H1 (cell line): ENCODE data around the gene PCDHA9. TPM values are rescaled to one million over a fixed set of nuclear protein-coding genes. Genes with fewer than 3 reads are reported as not detected.
A peak's percentile ranks its signal among the peaks of the same experiment; 100 is the strongest.

Source experiments
- ASH2L ChIP-seq: fragments of 200-600, 300-600 bp; sonication (generic); IDR thresholded peaks from one replicate; pipeline ENCODE4 v1.7.1; 2017; ENCODE audit warnings: low read length
- BRCA1 ChIP-seq: IDR thresholded peaks from 2 replicates; pipeline ENCODE4 v1.6.1; 2012; ENCODE audit warnings: low read depth, low read length, improper control_type of control experiment
- CTBP2 ChIP-seq: IDR thresholded peaks from 2 replicates; pipeline ENCODE4 v1.7.0; 2011; ENCODE audit warnings: borderline replicate concordance, mild to moderate bottlenecking, moderate library complexity, mixed read lengths, low read length; ENCODE audit not compliant: insufficient read depth, insufficient read length
- EP300 ChIP-seq, 2 experiments: IDR thresholded peaks; 1 replicate in 1 of 2; 2 replicates in 1 of 2; pipeline ENCODE4 v1.6.1; 2011 to 2012; ENCODE audit warnings: low read depth in 2 of 2, low read length in 2 of 2, mild to moderate bottlenecking in 2 of 2, borderline replicate concordance in 1 of 2, inconsistent platforms in 1 of 2, moderate library complexity in 1 of 2
- EZH2 ChIP-seq: fragments of 200-600 bp; sonication (generic); IDR thresholded peaks from 2 replicates; pipeline ENCODE4 v1.7.1; 2012; ENCODE audit warnings: low read depth, mild to moderate bottlenecking, moderate library complexity, low read length, inconsistent platforms; ENCODE audit not compliant: severe bottlenecking
- FOSL1 ChIP-seq: IDR thresholded peaks from 2 replicates; pipeline ENCODE4 v1.6.1; 2011; ENCODE audit warnings: mild to moderate bottlenecking, low read depth, low read length, moderate library complexity; ENCODE audit not compliant: insufficient read depth
- GTF2F1 ChIP-seq: IDR thresholded peaks from 2 replicates; pipeline ENCODE4 v1.6.1; 2012; ENCODE audit warnings: low read depth, low read length, improper control_type of control experiment, borderline replicate concordance
- HDAC6 ChIP-seq: IDR thresholded peaks from one replicate; pipeline ENCODE4 v1.7.1; 2012; ENCODE audit warnings: low read depth, mild to moderate bottlenecking, inconsistent platforms, low read length, moderate library complexity
- KDM5A ChIP-seq: fragments of 200-600 bp; IDR thresholded peaks from 2 replicates; pipeline ENCODE4 v1.7.1; 2012; ENCODE audit warnings: mild to moderate bottlenecking, low read length, inconsistent platforms, mixed read lengths
- MAFK ChIP-seq: IDR thresholded peaks from 2 replicates; pipeline ENCODE4 v1.6.1; 2012; ENCODE audit warnings: low read depth, mild to moderate bottlenecking, improper control_type of control experiment, low read length
- PHF8 ChIP-seq: fragments of 200-600 bp; sonication (generic); conservative IDR thresholded peaks from 2 replicates; pipeline ENCODE4 v1.7.1; 2012; ENCODE audit warnings: low read depth, mild to moderate bottlenecking, inconsistent platforms, low read length, moderate library complexity
- POLR2AphosphoS5 ChIP-seq: IDR thresholded peaks from 2 replicates; pipeline ENCODE4 v1.6.1; 2011; ENCODE audit warnings: low read depth, low read length
- POU5F1 ChIP-seq: IDR thresholded peaks from 2 replicates; pipeline ENCODE4 v1.6.1; 2011; ENCODE audit warnings: low read depth, mild to moderate bottlenecking, low read length, moderate library complexity
- RNF2 ChIP-seq: fragments of 200-900, 300-1000 bp; sonication (generic); IDR thresholded peaks from 2 replicates; pipeline ENCODE4 v1.7.1; 2016; ENCODE audit warnings: borderline replicate concordance, low read depth, mild to moderate bottlenecking, antibody characterized with exemption, low read length; ENCODE audit not compliant: poor library complexity, severe bottlenecking; ENCODE audit errors: missing control alignments
- SAP30 ChIP-seq: fragments of 300-600 bp; sonication (generic); IDR thresholded peaks from 2 replicates; pipeline ENCODE4 v1.7.1; 2012; ENCODE audit warnings: low read length, moderate library complexity, mild to moderate bottlenecking, inconsistent platforms; ENCODE audit not compliant: insufficient read depth, insufficient replicate concordance
- SP1 ChIP-seq: IDR thresholded peaks from 2 replicates; pipeline ENCODE4 v1.6.1; 2011; ENCODE audit warnings: low read depth, low read length
- SP2 ChIP-seq: IDR thresholded peaks from 2 replicates; pipeline ENCODE4 v1.6.1; 2012; ENCODE audit warnings: mild to moderate bottlenecking, low read length, inconsistent platforms
- SRF ChIP-seq: IDR thresholded peaks from 2 replicates; pipeline ENCODE4 v1.6.1; 2011; ENCODE audit warnings: mild to moderate bottlenecking, low read depth, low read length, moderate library complexity
- SUZ12 ChIP-seq: fragments of 200-600 bp; sonication (generic); IDR thresholded peaks from 2 replicates; pipeline ENCODE4 v1.6.1; 2012; ENCODE audit warnings: mild to moderate bottlenecking, inconsistent platforms, low read length, moderate library complexity, mixed read lengths
- TAF1 ChIP-seq: IDR thresholded peaks from 2 replicates; pipeline ENCODE4 v1.6.1; 2011; ENCODE audit warnings: mild to moderate bottlenecking, low read depth, low read length
- YY1 ChIP-seq: IDR thresholded peaks from 2 replicates; pipeline ENCODE4 v1.6.1; 2011; ENCODE audit warnings: low read depth, mild to moderate bottlenecking, low read length
- ZNF274 ChIP-seq: IDR thresholded peaks from 2 replicates; pipeline ENCODE4 v1.7.0; 2012; ENCODE audit warnings: low read length, borderline replicate concordance; ENCODE audit errors: extremely low read depth
- polyA plus RNA-seq, 7 experiments: library from polyadenylated mRNA; depleted of rRNA in 3 of 7; stranded (reverse) in 5 of 7; unstranded in 2 of 7; fragments of >200 nt in 5 of 7; fragments of 200-250 nt in 2 of 7; gene quantifications; 1 replicate in 5 of 7; 2 replicates in 1 of 7; 4 replicates in 1 of 7; pipeline versions ENCODE4 v1.2.1 to v1.2.3, GENCODE V29; 2011 to 2013; ENCODE audit warnings: missing spikeins in 2 of 7, mixed read lengths in 2 of 7
- total RNA-seq: library from RNA; stranded (reverse); fragmentation: NEBNext Ultra II Directional; extraction: Animal tissue kit (Norgen Biotek cat#: 25700); gene quantifications from 2 replicates; pipeline ENCODE4 v1.2.1, GENCODE V29; 2021
- TF ChIP-seq, protein P1 (sequence below): IDR thresholded peaks from 2 replicates; pipeline ENCODE4 v1.6.1; 2012; ENCODE audit warnings: inconsistent platforms

PCDHA9 gene
- total and polyA plus RNA-seq, 2 of the 8 experiments (the other 6 are each of a cell fraction or from before 2014, with no cell fraction given): 0.12 to 0.28 TPM

DNA sequence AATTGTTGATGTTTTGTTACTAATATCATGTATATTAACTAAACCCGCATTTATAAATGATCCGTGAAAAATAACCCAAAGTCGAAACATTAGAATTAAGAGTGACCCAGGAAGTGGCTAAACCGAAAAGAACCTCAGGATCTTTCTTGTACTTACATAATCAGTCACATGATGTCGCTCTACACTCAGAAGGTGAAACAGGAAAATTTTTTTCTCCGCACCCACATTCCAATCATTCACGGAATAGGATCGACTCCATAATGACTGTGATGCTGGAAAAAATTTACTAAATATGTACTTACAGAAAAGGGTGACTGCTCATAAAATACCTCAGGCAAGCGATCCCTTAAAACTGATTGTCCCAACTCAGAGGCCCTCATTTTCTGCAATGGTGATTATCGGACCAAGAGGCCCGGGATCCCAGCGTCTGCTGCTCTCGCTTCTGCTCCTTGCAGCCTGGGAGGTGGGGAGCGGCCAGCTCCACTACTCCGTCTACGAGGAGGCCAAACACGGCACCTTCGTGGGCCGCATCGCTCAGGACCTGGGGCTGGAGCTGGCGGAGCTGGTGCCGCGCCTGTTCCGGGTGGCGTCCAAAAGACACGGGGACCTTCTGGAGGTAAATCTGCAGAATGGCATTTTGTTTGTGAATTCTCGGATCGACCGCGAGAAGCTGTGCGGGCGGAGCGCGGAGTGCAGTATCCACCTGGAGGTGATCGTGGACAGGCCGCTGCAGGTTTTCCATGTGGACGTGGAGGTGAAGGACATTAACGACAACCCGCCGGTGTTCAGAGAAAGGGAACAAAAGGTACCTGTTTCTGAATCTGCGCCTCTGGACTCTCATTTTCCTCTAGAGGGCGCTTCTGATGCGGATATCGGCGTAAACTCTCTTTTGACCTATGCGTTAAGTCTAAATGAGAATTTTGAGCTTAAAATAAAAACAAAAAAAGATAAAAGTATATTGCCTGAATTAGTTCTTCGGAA is 27.2 kb downstream of the PCDHA9 start, which contains the start of gene PCDHA12 (continued):
- no peak for TF ChIP-seq HDAC6
- no peak; the same call in 1 of the 2 replicates for TF ChIP-seq YY1
- TF ChIP-seq FOSL1: no peak
- TF ChIP-seq SP2: no peak
- TF ChIP-seq ASH2L: peak; percentile 46
- no peak; the same call in 1 of the 2 replicates for TF ChIP-seq PHF8
- no peak for TF ChIP-seq EZH2
- no peak for TF ChIP-seq SRF
- TF ChIP-seq EP300 (IDR thresholded peaks at IDR 0.05; ENCODE audit: borderline replicate concordance in 1 of 2, low read depth in 2 of 2, low read length in 2 of 2): no peak
- TF ChIP-seq BRCA1: no peak
- TF ChIP-seq MAFK: no peak
- TF ChIP-seq POU5F1: no peak
- TF ChIP-seq POLR2AphosphoS5: no peak
- TF ChIP-seq SAP30: no peak
- TF ChIP-seq SP1: no peak
- no peak for TF ChIP-seq SUZ12
- TF ChIP-seq CTBP2: no peak
- TF ChIP-seq KDM5A: no peak
- 0 out of 2 replicates have a peak, but pooled peaks have one; percentile 25 for TF ChIP-seq TAF1
- no peak for TF ChIP-seq GTF2F1
- TF ChIP-seq, protein P1, sequence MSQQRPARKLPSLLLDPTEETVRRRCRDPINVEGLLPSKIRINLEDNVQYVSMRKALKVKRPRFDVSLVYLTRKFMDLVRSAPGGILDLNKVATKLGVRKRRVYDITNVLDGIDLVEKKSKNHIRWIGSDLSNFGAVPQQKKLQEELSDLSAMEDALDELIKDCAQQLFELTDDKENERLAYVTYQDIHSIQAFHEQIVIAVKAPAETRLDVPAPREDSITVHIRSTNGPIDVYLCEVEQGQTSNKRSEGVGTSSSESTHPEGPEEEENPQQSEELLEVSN: no peak
- no peak for TF ChIP-seq RNF2
- no peak for TF ChIP-seq ZNF274
